GM12891 (cell line): Measurements from ENCODE around the gene FCHO2.
"Not testable (repeated sequence)": the region's sequence is repeated elsewhere in the genome, so short reads cannot be mapped to it uniquely, and the experiment has no call there.

Experiments
- POLR2A ChIP-seq: IDR thresholded peaks from 2 replicates; pipeline ENCODE4 v1.6.1; 2011; ENCODE audit warnings: low read depth, low read length, control low read depth
- POLR2AphosphoS5 ChIP-seq: IDR thresholded peaks from 2 replicates; pipeline ENCODE4 v1.6.1; 2011; ENCODE audit warnings: low read depth, low read length, control low read depth

DNA sequence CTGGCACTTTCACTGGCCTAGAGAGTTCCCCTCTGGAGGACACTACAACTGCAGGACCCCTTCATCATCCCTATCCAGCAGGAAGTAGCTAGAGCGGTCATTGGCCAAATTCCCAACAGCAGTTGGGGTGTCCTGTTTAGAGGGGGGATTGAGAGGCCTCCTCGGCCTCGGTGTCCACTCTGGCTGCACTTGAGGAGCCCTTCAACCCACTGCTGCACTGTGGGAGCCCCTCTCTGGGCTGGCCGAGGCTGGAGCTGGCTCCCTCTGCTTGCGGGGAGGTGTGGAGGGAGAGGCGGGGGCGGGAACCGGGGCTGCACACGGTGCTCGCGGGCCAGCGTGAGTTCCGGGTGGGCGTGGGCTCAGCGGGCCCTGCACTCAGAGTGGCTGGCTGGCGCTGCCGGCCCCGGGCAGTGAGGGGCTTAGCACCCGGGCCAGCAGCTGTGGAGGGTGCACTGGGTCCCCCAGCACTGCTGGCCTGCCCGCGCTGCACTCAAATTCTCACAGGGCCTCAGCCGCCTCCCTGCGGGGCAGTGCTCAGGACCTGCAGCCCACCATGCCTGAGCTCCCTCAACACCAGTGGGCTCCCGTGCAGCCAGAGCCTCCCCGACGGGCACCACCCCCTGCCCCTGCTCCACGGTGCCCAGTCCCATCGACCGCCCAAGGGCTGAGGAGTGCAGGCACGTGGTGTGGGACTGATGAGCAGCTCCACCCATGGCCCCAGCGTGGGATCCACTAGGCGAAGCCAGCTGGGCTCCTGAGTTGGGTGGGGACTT is 20.7 kb upstream of the FCHO2 start:
- TF ChIP-seq POLR2AphosphoS5, POLR2A: not testable (repeated sequence)
